ENCODE measurements around the gene AMDHD2. TPM values are rescaled to one million over a fixed set of nuclear protein-coding genes. Genes with fewer than 3 reads are reported as not detected.

Gene AMDHD2
- total RNA-seq, 2 experiments from 2014 or later, result 51.8 to 59.7 TPM

DNA sequence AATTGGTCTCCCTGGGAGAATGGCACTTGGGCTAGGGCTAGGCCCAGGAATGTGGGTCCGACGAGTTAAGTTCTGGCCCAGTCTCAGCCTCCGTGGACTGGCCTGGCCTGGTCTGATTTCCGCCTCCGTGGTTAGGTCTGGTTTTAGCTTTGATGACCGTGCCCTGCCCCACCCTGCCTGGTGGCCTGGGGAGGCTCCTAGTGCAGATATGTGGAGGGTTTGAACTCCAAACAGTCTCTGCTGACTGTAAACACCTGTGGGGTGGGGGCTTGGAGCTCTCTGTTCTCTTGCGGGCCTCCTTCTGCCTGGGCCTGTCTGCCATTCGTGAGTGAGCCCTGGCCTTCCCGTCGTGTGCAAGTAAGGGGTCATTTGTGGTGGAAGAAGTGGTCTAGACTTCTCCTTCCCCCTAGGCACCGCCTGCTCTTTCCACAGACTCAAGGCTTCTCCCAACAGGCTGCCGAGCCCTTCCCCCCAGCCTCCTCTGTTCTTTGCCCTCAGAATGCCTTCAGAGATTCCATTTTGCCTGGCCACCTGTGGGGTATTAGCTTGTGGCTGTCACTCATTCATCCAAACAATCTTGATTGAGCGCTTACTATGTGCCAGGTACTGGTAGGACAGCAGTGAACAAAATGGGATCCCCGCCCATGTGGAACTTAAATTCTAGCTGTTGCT lies 4.9 kb upstream of the AMDHD2 start:
- no peaks in the 10 kb centered on the region for H3K9me3 ChIP-seq (ENCODE audit: low read length)
- peaks cover 46% of the 10 kb centered on the region for H3K79me2 ChIP-seq (ENCODE audit: insufficient read depth, low read depth, low read length)
- H3K4me1 ChIP-seq (ENCODE audit: insufficient read depth, low read length, poor library complexity, severe bottlenecking), result peaks cover 42% of the 10 kb centered on the region
- H3K27ac ChIP-seq (ENCODE audit: low read depth, low read length, poor library complexity, severe bottlenecking), result peak overlapping the region; percentile 34
- H3K36me3 ChIP-seq (ENCODE audit: insufficient read depth, low read length), result peaks cover 11% of the 10 kb centered on the region; the same call in 1 of the 2 replicates
- ChIA-PET CTCF (ENCODE audit: unreplicated experiment) (no interaction called here), POLR2A (interaction anchor here (0.6 kb wide), 1 partner anchor 84 kb away, joined by 5 read pairs; no protein-coding TSS in a partner anchor)
- peaks cover 9% of the 10 kb centered on the region for H4K20me1 ChIP-seq (ENCODE audit: insufficient read depth, low read length)
- no TSS peak for BruUV-seq (replicated peaks)
- no peaks in the 10 kb centered on the region for H3K9me2 ChIP-seq (ENCODE audit: insufficient read depth, low read length)
- H3K4me2 ChIP-seq (ENCODE audit: low read length), result peak overlapping the region; percentile 92
- intact Hi-C loops (cut with micrococcal nuclease; ENCODE audit: unreplicated experiment), result no loop called here
- H2AFZ ChIP-seq (ENCODE audit: low read length), result no peak overlapping the region
- no peak for TF ChIP-seq EZH2phosphoT487 (IDR thresholded peaks at IDR 0.05; ENCODE audit: borderline replicate concordance, low read depth, low read length)
- TF ChIP-seq, protein P1, sequence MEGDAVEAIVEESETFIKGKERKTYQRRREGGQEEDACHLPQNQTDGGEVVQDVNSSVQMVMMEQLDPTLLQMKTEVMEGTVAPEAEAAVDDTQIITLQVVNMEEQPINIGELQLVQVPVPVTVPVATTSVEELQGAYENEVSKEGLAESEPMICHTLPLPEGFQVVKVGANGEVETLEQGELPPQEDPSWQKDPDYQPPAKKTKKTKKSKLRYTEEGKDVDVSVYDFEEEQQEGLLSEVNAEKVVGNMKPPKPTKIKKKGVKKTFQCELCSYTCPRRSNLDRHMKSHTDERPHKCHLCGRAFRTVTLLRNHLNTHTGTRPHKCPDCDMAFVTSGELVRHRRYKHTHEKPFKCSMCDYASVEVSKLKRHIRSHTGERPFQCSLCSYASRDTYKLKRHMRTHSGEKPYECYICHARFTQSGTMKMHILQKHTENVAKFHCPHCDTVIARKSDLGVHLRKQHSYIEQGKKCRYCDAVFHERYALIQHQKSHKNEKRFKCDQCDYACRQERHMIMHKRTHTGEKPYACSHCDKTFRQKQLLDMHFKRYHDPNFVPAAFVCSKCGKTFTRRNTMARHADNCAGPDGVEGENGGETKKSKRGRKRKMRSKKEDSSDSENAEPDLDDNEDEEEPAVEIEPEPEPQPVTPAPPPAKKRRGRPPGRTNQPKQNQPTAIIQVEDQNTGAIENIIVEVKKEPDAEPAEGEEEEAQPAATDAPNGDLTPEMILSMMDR (conservative IDR thresholded peaks at IDR 0.05; ENCODE audit: low read length), result no peak
- peak overlapping the region; percentile 99 for H3K4me3 ChIP-seq (ENCODE audit: low read depth, low read length, poor library complexity, severe bottlenecking)
- no peak for DNase-seq (ENCODE audit: low spot score)

DNA sequence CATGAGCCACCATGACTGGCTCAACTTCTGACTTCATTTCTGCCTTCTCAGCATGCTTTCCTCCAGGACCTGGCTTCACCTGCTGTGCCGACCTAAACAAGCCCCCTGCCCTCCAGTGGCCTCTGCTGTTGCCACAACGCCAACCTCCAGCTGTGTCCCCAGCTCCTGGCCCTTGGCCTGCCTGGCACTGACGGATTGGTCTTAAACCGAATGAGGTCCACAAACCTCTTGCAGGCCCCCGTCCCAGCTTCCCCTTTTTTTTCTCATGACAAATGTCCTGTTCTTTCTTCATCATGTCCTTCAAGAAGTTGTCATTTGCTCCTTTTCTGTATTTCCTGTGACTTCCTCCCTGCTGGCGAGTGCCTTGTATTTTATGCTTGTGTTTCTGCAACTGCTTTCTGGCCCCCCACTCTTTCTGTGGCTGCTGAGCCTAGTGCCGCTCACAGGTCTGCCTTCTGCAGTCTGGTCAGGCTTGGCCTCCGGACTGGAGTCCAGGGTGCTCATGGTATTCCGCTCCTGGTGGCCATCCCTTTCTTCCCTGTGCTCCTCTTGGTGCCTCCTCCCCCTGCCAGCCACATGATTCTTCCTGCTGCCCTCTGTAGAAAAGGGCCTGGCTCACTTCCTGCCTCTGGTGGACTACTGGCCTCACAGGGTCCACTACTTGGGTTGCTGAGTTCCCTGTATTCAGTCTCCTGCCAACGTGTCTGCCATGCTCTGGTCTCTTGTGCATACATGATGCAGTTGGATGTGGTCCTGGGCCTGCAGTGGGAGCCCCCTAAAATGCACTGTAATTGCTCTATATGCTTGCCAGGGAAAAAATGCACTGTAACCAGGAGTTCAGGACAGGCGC lies 3.6 kb upstream of the AMDHD2 start:
- Histone ChIP-seq H3K27ac (ENCODE audit: low read depth, low read length, poor library complexity, severe bottlenecking) (no peak overlapping the region), H4K20me1 (ENCODE audit: insufficient read depth, low read length) (peaks cover 9% of the 10 kb centered on the region), H3K4me2 (ENCODE audit: low read length) (peak overlapping the region; percentile 92; the same call in 1 of the 2 replicates), H3K79me2 (ENCODE audit: insufficient read depth, low read depth, low read length) (peaks cover 51% of the 10 kb centered on the region), H3K4me1 (ENCODE audit: insufficient read depth, low read length, poor library complexity, severe bottlenecking) (peaks cover 48% of the 10 kb centered on the region), H3K9me2 (ENCODE audit: insufficient read depth, low read length) (no peaks in the 10 kb centered on the region), H3K9me3 (ENCODE audit: low read length) (no peaks in the 10 kb centered on the region), H3K36me3 (ENCODE audit: insufficient read depth, low read length) (peaks cover 11% of the 10 kb centered on the region; the same call in 1 of the 2 replicates), H2AFZ (ENCODE audit: low read length) (no peak overlapping the region), H3K4me3 (ENCODE audit: low read depth, low read length, poor library complexity, severe bottlenecking) (no peak overlapping the region)
- intact Hi-C loops (cut with micrococcal nuclease; ENCODE audit: unreplicated experiment), result no loop called here
- TF ChIP-seq EZH2phosphoT487 (IDR thresholded peaks at IDR 0.05; ENCODE audit: borderline replicate concordance, low read depth, low read length), result no peak
- TF ChIP-seq, protein P1 (conservative IDR thresholded peaks at IDR 0.05; ENCODE audit: low read length), result no peak
- ChIA-PET CTCF (ENCODE audit: unreplicated experiment) (no interaction called here), POLR2A (no interaction called here)
- BruUV-seq (replicated peaks), result no TSS peak
- DNase-seq (ENCODE audit: low spot score), result no peak
